ENCODE results near the gene COPB2.
"Not testable (repeated sequence)": the region's sequence is repeated elsewhere in the genome, so short reads cannot be mapped to it uniquely, and the experiment has no call there.

Gene COPB2

DNA sequence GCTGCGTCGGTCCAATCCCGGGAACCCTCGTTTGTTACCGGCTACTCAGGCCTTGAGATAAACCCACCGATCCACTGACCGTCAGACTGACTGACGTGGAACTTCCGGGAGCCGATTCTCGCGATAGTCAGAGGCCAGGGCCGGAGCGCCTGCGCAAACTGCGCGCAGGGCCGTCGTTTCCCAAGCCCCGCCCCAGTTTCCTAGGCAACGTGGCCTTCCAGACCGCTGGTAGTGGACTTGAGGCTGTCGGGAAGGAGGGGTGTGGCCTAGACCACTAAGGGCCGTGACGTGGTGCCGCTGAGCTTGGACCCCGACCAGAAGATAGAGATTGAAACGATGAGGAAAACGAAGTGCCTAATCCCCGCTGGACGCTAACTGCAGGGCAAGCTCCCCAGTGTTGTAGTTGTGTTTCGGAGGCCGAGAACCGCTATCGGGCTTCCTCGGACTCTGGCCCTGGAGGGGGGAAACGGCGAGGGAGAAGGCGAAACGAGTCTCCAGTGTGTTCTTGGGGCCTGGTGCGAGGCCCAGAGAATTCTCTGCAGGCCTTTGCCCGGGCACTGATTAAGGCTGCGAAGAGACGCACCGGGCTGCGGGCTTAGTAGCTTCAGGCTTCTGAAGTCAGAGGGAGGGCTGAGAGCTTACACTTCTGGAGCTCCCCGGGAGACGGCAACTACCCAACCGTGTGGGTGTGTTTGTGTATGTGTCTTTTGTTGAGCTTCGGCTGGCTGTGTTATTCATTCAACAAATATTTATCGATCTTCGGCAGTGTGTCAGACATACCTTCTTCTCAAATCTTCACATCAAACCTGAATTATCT, at the start of gene COPB2:
Gene COPB2 (minus strand): TSS at position 96 of the 817 bp plus-strand sequence. CDS start 97 bp downstream, outside the sequence.
- peak; percentile 96 to 97 for DNase-seq

DNA sequence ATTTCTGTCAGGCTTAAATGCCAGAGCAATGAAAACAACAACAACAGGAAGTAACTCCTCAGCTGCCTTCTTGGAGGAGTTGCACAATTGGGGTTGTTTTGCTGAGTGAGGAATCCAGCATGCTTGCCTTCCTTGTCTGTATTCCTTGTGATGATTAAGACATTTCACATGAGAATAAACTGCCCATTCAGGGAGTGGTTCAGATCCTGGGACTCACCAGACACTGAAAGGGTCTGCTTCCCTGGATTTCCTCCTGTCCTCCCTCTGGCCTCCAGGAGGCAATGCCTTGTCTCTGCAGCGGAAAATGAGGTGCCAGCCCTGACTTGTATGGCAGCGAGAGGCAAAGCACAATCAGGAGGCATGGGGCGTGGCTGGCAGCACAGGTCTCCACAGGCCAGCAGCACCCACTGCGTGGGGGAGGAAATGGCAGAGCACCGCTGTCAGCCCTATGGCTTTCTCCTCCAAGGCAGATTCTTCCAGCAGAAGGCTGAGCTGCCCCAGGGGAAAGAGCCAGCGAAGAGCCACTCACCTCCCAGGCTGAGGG, 45.4 kb upstream of the COPB2 start:
- no peak for DNase-seq

DNA sequence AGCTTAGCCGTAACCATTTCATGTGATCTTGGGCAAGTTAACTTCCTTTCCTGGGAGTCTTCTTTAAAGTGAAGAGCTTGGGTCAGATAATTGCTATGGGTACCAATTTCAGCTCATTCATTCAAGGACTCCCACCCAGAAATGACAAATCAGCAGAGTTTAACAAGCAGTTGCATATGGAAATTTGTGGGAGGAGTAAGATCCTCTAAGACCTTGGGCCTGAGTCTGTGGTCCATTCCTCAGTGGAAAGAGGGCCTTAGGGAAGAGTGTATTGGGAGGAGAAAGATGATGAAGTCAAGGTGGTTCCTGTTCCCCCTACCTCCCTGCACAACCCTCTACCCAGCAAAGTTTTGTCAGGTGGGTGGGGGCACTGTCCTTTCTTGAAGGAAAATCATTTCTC, 44.8 kb upstream of the COPB2 start:
- DNase-seq = no peak

DNA sequence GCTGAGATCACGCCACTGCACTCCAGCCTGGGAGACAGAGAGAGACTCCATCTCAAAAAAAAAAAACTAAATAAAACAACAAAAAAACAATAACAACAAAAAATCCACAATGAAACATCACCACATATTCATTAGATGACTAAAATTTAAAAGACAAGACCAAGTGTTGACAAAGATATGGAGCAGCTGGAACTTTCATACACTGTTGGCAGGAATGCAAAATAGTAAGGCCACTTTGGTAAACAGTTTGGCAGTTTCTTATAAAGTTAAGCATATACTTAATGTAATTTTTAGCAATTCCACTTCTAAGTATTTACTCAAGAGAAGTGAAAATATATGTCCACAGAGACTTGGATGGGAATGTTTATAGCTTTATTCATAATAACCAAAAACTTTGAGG, 43.6 kb upstream of the COPB2 start:
- DNase-seq = no peak

DNA sequence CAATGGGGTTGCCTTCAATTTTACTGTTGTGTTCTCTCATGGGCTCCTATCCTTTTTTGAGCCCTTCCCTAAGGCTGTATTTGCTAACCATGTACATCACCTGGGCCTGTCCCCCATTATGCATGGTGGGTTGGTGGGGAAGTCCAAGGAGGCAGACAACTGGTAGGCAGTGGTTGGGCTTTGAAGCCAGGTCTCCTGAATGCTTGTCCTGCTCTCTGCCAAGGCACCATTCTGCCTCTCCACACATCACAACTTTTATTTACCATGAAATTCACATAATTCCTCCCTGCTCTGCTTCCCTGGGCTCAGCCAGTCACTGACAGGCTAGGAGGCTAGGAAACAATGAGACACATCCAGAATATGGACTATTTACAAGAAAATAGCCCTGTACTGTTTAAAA, 41.0 kb upstream of the COPB2 start:
- DNase-seq = no peak

DNA sequence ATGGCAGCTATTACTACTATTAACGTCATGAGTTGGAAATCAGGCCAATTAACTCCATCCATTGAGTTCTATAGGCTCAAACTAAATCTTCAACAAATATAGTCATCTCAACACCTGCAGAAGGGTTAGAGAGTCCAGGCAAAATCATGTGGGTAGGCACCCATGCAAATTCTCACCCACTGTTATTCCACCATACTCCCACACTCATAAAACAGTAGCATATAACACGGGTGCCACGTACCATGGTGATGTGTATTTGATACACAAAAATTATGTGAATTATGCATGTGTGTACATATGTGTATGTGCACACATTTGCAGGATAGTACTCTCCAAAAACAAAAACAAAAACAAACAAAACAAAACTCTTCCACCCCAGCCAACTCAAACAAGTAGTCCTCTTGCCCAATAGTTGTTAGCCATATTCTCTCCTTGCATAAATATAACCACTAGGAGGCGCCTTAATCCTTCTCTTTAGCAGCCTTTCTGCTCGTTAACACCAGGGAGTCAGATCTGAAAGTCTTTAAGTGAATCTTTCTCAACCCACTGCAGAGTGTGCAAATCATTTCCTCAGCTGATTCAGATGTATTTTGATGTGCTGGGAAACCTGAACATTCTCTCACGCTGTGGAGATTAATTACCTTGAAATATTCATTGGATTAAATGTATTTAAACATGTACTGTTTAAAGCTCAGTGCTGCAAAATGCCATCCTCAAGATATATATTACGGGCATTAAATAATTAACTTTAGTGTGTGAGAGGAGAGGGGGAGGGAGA, 38.0 kb upstream of the COPB2 start:
- DNase-seq = peak; percentile 60 to 65

DNA sequence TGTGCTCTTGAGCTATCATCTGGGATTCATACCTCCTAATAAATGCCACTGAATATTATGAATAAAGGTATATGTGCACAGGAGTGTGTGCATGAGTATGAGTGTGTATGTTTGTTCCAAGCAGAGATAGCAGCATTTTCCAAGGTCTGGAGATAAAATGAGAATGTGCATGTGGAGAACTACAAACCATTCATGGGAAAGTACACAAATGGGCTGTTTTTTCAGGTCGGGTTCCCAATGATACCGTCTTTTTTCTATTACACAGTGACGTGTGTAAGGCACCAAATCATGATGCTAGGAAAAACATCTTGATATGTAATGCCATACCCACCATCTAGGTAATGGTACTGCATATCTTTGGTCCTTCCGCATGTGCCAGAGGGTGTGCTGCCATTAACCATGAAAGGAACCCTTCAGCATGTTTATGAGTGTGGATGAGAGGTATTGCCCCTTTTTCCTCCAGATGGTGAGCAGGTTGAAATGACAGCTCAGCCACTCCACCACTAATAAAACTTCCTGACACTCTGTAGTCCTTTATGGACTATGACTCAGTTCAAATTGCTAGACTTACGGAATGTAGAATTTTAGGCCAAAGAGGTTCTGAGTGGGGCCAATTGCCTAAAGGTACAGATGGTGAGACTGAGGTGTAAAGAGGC, 36.4 kb upstream of the COPB2 start:
- no peak for DNase-seq

DNA sequence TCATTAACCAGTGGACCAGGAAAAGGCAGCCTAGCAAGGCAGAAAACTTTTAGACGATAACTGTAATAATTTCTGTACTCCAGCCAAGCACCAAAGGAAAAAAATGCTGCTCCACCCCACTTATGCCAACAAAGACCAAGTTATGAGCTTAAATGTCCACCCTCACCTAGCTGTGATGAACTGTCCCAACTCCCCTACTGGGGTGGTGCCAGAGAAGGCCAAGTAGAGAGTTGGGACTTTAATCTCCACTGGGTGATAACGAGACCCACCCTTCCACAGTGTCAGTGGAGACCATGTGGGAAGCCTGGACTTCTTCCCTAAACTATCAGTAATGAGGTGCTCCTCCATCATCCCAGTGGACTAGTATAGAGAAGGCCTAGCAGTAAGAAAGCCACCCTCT, 33.8 kb upstream of the COPB2 start:
- no peak for DNase-seq

DNA sequence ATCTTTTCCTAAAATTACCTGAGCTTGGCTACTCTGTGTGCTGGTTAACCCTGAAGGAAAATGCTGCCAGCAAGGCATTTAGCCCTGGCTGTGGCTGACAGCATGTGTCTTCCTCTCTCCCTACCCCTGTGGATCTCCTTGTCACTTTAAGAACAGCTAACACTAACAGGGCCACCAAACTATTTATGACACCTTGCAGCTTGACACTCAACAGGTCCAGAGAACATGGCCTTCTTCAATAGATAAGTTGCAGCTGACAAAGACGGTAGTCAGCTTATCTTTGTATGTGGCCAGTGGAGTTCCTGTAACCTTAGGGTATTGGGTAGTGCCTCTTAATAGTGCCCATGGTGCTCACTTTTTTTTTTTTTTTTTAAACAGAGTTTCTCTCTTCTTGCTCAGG, 32.0 kb upstream of the COPB2 start:
- DNase-seq = no peak

DNA sequence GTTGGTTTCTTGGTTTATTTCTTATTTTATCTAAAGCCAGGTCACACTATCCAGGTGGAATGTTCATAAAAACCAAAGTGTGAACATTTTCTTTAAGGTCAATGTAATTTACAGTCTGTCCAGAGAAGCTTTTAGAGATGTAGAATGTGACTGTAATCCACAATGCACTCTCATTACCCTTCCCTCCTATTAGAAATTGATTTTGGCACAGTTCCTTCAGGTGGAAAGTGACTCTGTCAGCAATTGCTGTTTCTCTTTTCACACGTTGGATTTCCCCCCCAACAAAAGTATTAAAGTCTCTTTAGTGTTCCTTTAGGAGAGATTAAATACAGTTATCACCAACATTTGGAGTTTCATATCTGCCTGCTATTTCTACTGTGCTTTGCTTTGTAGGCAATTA, 31.6 kb upstream of the COPB2 start:
- no peak for DNase-seq

DNA sequence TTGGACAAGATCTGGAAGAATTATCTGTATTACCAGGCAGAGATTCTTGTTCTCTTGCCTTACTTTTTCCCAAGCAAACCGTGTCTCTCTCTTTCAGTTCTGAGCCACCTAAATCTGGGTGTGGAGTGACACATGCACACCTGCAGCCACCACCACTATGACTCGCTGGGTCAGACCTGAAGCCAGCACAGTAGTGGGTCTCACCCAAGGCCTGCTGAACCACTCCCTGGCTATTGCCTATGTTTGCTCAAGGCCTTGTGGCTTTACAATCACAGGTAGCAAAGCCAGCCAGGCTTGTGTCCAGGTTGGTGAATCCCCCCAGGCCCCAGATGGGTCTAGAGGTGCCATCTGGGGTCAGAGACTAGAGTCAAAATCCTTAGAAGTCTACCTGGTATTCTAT, 28.7 kb upstream of the COPB2 start:
- DNase-seq = no peak

DNA sequence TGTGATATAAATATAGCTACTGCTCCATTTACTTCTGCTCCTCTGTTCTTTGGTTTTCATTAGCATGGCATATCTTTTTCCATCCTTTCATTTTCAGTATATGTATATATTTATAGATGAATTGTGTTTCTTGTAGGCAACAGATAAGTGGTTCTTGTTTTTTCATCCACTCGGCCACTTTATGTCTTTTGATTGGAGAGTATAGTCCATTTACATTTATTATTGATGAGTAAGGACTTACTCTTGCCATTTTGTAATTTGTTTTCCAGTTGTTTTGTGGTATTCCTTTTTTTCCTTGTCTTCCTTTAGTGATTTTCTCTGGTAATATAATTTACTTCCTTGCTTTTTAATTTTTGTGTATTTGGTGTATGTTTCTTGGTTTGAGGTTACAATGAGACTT, 26.8 kb upstream of the COPB2 start:
- DNase-seq = no peak

DNA sequence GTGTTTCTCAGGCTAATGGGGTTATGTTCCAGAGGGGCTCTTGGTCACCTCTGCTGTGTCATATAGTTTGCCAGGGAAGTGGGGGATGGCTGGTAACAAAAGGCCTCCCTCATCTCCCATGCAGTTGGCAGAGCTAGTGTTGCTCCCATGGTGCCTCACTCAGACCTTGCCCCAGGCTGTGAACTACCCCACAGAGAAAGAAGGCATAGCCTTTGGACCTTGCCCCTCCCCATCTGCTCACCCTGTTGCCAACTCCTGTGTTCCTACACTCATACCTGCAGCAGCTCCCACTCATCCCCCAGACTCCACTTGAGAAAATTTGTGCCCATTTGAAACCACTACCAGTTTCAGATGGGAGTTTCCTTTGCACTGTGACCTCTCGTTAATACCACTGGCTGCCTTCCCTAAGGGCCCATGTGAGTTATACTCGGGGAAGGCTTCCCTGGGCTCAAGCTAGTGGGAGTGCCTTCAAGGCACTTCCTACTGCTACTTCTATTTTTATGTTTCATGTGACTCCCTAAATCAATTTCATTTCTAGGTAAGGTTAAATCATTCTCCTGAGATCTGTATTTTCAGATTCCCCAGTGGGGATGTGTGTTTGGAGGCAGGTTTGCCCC, 25.3 kb upstream of the COPB2 start:
- no peak for DNase-seq

DNA sequence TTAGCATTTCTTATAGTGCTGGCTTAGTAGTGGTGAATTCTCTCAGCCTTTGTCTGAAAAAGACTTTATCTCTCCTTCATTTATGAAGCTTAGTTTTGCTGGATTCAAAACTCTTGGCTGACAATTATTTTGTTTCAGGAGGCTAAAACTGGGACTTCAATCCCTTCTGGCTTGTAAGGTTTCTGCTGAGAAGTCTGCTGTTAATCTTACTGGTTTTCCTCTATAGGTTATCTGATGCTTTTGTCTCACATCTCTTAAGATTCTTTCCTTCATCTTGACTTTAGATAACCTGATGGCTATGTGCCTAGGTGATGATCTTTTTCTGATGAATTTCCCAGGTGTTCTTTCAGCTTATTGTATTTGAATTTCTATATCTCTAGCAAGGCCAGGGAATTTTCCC, 23.4 kb upstream of the COPB2 start:
- not testable (repeated sequence) for DNase-seq

DNA sequence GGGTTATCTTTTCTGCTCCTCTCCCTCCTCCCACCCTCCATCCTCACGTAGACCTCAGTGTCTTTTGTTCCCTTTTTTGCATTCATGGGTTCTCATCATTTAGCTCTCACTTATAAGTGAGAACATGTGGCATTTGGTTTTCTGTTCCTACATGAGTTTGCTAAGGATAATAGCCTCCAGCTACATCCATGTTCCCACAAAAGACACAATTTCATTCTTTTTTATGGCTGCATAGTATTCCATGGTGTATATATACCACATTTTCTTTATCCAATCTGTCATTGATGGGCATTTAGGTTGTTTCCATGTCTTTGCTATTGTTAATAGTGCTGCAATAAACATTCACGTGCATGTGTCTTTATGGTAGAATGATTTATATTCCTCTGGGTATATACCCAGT, 11.7 kb upstream of the COPB2 start:
- not testable (repeated sequence) for DNase-seq

DNA sequence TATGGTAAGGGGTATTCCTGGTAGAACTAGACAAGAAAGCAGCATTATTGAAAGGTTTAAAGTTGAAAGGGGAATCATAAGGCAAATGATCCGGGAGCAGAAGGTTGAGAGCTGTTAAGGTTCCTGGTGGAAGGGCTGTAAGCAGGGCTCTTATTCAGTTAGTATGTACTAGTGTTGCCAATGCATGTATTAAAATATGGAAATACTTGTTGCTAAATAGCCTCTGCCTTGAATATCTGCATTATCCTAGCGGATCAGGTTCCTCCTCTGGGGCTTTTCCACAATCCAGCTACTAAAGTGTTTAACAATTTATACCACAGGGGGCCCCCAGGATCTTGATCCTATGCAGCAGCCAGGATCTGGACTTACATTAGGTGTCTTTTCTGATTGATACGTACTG, 7.3 kb upstream of the COPB2 start:
- DNase-seq = no peak

DNA sequence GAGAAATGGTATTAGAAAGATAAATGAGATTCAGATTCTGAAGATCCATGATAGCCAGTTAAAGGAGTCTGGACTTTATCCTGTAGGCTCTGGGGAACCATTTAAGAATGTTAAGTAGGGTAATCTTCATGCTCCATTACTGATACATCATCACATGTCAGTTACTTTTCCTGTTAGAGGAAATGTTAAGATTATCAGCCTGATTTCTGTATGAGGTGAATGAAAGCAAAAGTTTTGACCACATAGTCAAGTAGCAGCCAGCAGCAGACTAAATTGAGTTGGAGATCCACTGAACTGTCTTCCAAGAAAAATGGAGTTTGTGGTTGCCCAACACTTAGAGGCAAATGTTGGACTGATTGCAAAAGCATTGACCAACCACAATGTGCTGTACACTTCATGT, 4.7 kb upstream of the COPB2 start:
- no peak for DNase-seq

DNA sequence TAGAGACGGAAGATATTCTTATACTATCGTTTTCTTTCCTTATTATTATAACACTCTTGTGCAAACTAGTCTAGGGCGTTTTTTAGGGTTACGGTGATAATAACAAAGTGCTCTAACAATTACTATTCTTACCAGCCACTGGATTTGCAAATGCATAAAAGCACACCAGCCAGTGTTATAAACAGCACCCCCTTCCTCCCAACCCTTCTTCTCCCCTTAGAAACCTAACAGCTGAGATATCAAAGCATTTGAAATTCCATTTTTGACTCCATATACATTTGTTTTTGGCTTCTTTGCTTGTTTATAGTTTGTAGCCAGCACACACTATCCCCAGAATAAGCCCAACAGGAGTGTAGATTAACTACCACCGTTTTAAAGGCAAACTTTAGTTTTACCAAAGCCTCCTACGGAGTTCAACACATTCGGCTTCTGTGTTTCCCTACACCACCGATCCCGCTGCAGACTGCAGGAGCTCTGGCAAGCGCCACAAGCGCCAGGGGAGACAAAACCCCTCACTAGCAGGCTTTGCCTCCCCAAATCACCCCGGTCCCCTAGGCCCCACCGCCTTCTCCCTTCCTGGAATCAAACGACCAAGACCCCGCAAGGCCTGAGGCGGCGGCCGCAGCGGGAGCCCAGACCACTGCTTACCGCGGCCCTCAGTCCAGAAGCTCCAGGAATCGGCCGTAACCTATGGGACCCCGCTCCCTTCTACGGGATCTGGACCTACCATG, 461 bp downstream of the COPB2 start:
- no peak for DNase-seq

DNA sequence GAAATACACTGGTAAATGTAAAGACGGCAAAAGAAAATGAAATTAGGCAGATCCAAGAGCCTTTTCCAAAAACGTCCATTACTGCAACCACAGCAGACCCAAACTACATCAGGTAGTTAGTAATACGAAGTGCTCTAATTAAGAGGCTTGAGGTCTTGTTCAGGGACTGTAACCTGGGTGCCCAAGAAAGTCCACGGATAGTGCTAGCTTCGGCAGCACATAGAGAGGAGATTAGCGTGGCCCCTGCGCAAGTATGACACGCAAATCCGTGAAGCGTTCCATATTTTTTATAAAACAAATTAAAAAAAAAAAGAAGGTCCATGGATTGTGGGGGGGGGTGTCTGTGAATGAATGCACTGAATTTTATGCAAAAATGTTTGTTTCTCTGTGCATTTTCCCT, 1.4 kb downstream of the COPB2 start:
- DNase-seq = no peak

DNA sequence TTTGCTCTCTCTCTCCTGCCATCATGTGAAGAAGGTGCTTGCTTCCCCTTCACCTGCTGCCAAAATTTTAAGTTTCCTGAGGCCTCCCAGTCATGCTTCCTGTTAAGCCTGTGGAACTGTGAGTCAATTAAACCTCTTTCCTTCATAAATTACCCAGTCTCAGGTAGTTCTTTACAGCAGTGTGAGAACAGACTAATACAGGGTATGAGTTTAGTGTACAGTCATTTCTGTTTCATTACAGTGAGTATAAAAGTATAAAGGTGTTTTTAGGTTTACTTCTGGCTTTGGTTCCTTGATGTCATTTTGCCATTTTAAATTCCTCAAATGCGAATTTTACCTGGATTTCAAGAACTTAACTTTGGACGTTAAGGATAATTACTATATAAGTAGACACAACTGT, 7.2 kb downstream of the COPB2 start:
- not testable (repeated sequence) for DNase-seq

DNA sequence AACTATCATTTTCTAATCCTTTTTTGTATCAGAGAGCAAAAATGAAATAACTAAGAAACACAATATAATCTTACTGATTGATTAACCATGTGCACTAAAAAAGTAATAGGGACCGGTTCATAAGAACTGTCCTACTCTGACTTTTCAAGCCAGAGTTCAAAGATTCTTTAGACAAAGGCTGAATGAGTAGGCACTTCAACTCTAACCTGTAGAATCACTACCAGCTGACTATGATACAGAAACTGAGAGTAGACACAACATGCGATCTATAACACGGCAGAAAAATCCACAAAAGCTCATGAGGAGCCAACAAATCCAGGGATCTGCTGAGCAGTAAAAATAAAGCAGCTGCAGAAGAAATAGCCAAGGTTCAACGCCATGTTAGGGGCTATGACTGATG, 8.9 kb downstream of the COPB2 start:
- DNase-seq = no peak

DNA sequence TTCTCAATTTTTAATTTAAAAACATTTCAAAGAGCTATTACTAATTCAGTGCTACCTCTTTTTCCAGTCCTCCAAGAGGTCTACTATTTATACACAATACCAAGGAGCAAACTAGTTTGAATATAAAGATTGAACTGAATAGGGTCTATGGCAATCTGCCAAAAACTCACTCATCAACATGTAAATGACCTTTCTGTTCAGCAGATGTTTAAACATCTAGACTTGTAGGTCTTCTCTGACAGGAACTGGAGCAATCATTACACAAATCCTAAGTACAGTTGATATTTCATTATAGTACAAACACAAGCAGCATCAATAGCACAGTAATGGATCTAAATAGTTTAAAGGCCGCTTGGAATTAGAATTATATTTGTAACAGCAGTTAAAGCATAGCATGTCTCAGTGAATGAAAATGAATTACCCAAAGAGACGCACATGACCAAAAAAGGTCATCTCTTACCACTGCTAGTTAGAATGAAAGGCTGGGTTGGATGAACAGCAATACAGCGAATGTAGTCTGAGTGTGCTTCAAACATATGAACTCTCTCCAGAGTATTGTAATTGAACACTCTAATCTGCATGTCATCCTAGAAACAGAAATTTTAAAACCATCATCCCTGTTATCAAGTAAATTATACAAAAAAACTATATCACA, 10.7 kb downstream of the COPB2 start:
- DNase-seq = peak; percentile 53 to 54
